HepG2 (cell line): ENCODE data around the gene HYOU1. TPM values are rescaled to one million over a fixed set of nuclear protein-coding genes. Genes with fewer than 3 reads are reported as not detected.

ENCODE experiments used
- CC2D1A ChIP-seq: sonication (generic); formaldehyde crosslinking; IDR thresholded peaks from 2 replicates; pipeline ENCODE4 v1.8.1; 2023; ENCODE audit warnings: mild to moderate bottlenecking, missing genetic modification reagents
- GATAD1 ChIP-seq: IDR thresholded peaks from 2 replicates; pipeline ENCODE4 v1.6.1; 2016; ENCODE audit warnings: missing genetic modification reagents, missing compliant biosample characterization
- HCFC1 ChIP-seq: fragments of 150-350 bp; IDR thresholded peaks from 2 replicates; pipeline ENCODE4 v1.6.1; 2014; ENCODE audit warnings: low read depth, low read length
- KAT7 ChIP-seq: IDR thresholded peaks from 2 replicates; pipeline ENCODE4 v1.6.1; 2018; ENCODE audit warnings: borderline replicate concordance, missing compliant biosample characterization
- KDM5A ChIP-seq: fragments of 200-600 bp; sonication (generic); IDR thresholded peaks from 2 replicates; pipeline ENCODE4 v1.7.0; 2018; ENCODE audit warnings: antibody characterized with exemption, mild to moderate bottlenecking, low read length, borderline replicate concordance
- KLF16 ChIP-seq, 2 experiments: sonication (generic) in 1 of 2; formaldehyde crosslinking in 1 of 2; IDR thresholded peaks; 2 replicates each; pipeline versions ENCODE4 v1.6.1 to v1.8.0; 2016 to 2023; ENCODE audit warnings: missing genetic modification reagents in 2 of 2, missing compliant biosample characterization in 1 of 2
- MEF2D ChIP-seq: sonication (generic); formaldehyde crosslinking; IDR thresholded peaks from 2 replicates; pipeline ENCODE4 v1.5.1; 2020; ENCODE audit warnings: mild to moderate bottlenecking, missing genetic modification reagents
- MTF1 ChIP-seq: sonication (generic); formaldehyde crosslinking; IDR thresholded peaks from 2 replicates; pipeline ENCODE4 v1.5.0; 2020; ENCODE audit warnings: missing genetic modification reagents
- PCBP1 ChIP-seq: fragments of 200-400 bp; formaldehyde crosslinking; IDR thresholded peaks from 2 replicates; pipeline ENCODE4 v1.6.1; 2017; ENCODE audit warnings: mild to moderate bottlenecking, low read depth, low read length, borderline replicate concordance
- POLR2G ChIP-seq: fragments of 200-400 bp; formaldehyde crosslinking; IDR thresholded peaks from 2 replicates; pipeline ENCODE4 v1.6.1; 2018; ENCODE audit warnings: mild to moderate bottlenecking, low read depth, low read length, moderate library complexity
- REPIN1 ChIP-seq: sonication (generic); formaldehyde crosslinking; IDR thresholded peaks from 2 replicates; pipeline ENCODE4 v1.8.0; 2022; ENCODE audit warnings: missing genetic modification reagents, low read depth, mild to moderate bottlenecking, borderline replicate concordance
- SPEN ChIP-seq: sonication (generic); formaldehyde crosslinking; IDR thresholded peaks from 2 replicates; pipeline ENCODE4 v1.5.1; 2020; ENCODE audit warnings: low read depth, mild to moderate bottlenecking, missing genetic modification reagents
- TBX2 ChIP-seq: sonication (generic); formaldehyde crosslinking; IDR thresholded peaks from 2 replicates; pipeline ENCODE4 v1.5.0; 2020; ENCODE audit warnings: missing genetic modification reagents, mild to moderate bottlenecking, borderline replicate concordance
- TSC22D2 ChIP-seq: sonication (generic); formaldehyde crosslinking; IDR thresholded peaks from 2 replicates; pipeline ENCODE4 v1.5.1; 2020; ENCODE audit warnings: missing genetic modification reagents, mild to moderate bottlenecking, borderline replicate concordance
- XRCC5 ChIP-seq: fragments of 200-400 bp; formaldehyde crosslinking; optimal IDR thresholded peaks from 2 replicates; pipeline ENCODE3; 2017; ENCODE audit warnings: mild to moderate bottlenecking, low read length
- ZBTB38 ChIP-seq: sonication (generic); formaldehyde crosslinking; IDR thresholded peaks from 2 replicates; pipeline ENCODE4 v1.5.1; 2020; ENCODE audit warnings: mild to moderate bottlenecking, missing genetic modification reagents
- ZFP1 ChIP-seq: IDR thresholded peaks from 2 replicates; pipeline ENCODE4 v1.6.1; 2016
- ZFP36 ChIP-seq: fragments of 150-350 bp; IDR thresholded peaks from 2 replicates; pipeline ENCODE4 v1.6.1; 2018; ENCODE audit warnings: borderline replicate concordance, low read length, low read depth; ENCODE audit not compliant: partially characterized antibody
- ZKSCAN1 ChIP-seq: fragments of 150-350 bp; IDR thresholded peaks from 2 replicates; pipeline ENCODE4 v1.6.1; 2014; ENCODE audit warnings: low read length
- ZNF10 ChIP-seq: sonication (generic); formaldehyde crosslinking; IDR thresholded peaks from 2 replicates; pipeline ENCODE4 v1.4.0; 2020; ENCODE audit warnings: mild to moderate bottlenecking, low read depth, missing genetic modification reagents, borderline replicate concordance
- ZNF17 ChIP-seq: sonication (generic); formaldehyde crosslinking; IDR thresholded peaks from 2 replicates; pipeline ENCODE4 v1.5.0; 2020; ENCODE audit warnings: mild to moderate bottlenecking, missing genetic modification reagents
- polyA plus RNA-seq, 8 experiments: library from polyadenylated mRNA; depleted of rRNA in 3 of 8; stranded (reverse) in 7 of 8; unstranded in 1 of 8; fragments of >200 nt; fragmentation: Illumina TruSeq in 4 of 8; extraction: Trizol in 4 of 8; gene quantifications; 2 replicates each; pipeline versions ENCODE4 v1.2.1 to v1.2.3, GENCODE V29; 2011 to 2016; ENCODE audit warnings: low read depth in 4 of 8, missing spikeins in 1 of 8, mixed read lengths in 1 of 8; ENCODE audit not compliant: insufficient read depth in 1 of 8
- total RNA-seq, 5 experiments: library from RNA; depleted of rRNA; stranded (reverse); fragments of >200 nt; fragmentation: Illumina TruSeq; extraction: Trizol; gene quantifications; 2 replicates each; pipeline ENCODE4 v1.2.3, GENCODE V29; 2016; ENCODE audit warnings: low read depth in 1 of 5
- TF ChIP-seq, protein P1 (sequence below): sonication (generic); formaldehyde crosslinking; IDR thresholded peaks from 2 replicates; pipeline ENCODE4 v1.4.0; 2020; ENCODE audit warnings: low read depth, mild to moderate bottlenecking, missing genetic modification reagents
- TF ChIP-seq, protein P2 (sequence below): fragments of 450-650 bp; IDR thresholded peaks from 2 replicates; pipeline ENCODE4 v1.6.1; 2017
- TF ChIP-seq, protein P3 (sequence below): sonication (generic); formaldehyde crosslinking; IDR thresholded peaks from 2 replicates; pipeline ENCODE4 v1.4.0; 2020; ENCODE audit warnings: mild to moderate bottlenecking, missing genetic modification reagents
- TF ChIP-seq, protein P4 (sequence below): IDR thresholded peaks from 2 replicates; pipeline ENCODE4 v1.6.1; 2012; ENCODE audit warnings: inconsistent platforms
- TF ChIP-seq, protein P5 (sequence below): IDR thresholded peaks from 2 replicates; pipeline ENCODE4 v1.6.1; 2018; ENCODE audit warnings: missing genetic modification reagents

Gene HYOU1
- total and polyA plus RNA-seq, 2 of the 13 experiments (the other 11 are each of a cell fraction or from before 2014, with no cell fraction given): 127 to 155 TPM

DNA sequence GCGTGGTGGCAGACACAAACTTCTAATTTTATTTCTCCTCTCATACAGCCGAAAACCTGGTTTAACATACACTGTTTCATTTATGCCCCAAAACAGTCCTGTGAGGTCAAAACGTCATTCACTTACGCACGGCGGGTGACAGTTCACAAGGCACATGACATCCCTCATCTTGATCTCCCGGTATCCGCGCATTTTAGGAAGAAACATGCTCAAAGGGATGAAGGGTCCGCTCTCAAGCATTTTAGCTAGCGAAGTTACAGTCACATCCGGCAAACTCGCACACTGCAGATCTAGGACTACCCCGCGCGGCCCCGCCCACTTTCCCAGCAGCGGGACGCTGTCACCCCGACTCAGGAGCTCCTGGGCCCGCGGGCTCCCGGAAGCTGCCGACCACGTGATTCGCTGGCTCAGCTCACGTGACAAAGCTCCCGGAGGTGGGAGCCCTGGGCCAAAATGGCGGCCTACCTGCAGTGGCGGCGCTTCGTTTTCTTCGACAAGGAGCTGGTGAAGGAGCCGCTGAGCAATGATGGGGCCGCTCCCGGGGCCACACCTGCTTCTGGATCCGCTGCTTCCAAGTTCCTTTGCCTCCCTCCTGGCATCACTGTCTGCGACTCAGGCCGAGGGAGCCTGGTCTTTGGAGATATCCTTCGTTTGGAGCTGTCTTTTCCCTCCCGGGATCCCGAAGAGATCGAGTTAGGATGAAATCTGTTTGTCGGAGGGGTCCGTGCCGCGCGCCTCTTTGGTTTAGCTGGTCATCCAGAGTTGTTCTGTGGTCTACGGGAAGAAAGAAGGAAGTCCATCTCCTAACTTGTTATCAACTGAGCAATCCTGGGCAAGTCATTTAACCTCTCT, 10.6 kb upstream of the HYOU1 start, which contains the start of gene VPS11 (continued):
- TF ChIP-seq, protein P1, sequence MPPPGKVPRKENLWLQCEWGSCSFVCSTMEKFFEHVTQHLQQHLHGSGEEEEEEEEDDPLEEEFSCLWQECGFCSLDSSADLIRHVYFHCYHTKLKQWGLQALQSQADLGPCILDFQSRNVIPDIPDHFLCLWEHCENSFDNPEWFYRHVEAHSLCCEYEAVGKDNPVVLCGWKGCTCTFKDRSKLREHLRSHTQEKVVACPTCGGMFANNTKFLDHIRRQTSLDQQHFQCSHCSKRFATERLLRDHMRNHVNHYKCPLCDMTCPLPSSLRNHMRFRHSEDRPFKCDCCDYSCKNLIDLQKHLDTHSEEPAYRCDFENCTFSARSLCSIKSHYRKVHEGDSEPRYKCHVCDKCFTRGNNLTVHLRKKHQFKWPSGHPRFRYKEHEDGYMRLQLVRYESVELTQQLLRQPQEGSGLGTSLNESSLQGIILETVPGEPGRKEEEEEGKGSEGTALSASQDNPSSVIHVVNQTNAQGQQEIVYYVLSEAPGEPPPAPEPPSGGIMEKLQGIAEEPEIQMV (CRISPR knock-in tag): 0 out of 2 replicates have a peak, but pooled peaks have one; percentile 39
- TF ChIP-seq, protein P2, sequence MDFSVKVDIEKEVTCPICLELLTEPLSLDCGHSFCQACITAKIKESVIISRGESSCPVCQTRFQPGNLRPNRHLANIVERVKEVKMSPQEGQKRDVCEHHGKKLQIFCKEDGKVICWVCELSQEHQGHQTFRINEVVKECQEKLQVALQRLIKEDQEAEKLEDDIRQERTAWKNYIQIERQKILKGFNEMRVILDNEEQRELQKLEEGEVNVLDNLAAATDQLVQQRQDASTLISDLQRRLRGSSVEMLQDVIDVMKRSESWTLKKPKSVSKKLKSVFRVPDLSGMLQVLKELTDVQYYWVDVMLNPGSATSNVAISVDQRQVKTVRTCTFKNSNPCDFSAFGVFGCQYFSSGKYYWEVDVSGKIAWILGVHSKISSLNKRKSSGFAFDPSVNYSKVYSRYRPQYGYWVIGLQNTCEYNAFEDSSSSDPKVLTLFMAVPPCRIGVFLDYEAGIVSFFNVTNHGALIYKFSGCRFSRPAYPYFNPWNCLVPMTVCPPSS: no peak
- TF ChIP-seq SPEN (CRISPR knock-in tag) (peak; percentile 82), KAT7 (CRISPR knock-in tag) (0 out of 2 replicates have a peak, but pooled peaks have one; percentile 57), REPIN1 (CRISPR knock-in tag) (0 out of 2 replicates have a peak, but pooled peaks have one; percentile 31), TSC22D2 (CRISPR knock-in tag) (peak; percentile 76; the same call in 1 of the 2 replicates), ZFP1 (CRISPR knock-in tag) (peak; percentile 77), MEF2D (peak; percentile 57; the same call in 1 of the 2 replicates), GATAD1 (CRISPR knock-in tag) (peak; percentile 100), ZNF10 (CRISPR knock-in tag) (no peak), KDM5A (peak; percentile 98), MTF1 (no peak), PCBP1 (no peak), HCFC1 (peak; percentile 30; the same call in 1 of the 2 replicates), TBX2 (CRISPR knock-in tag) (peak; percentile 46; the same call in 1 of the 2 replicates), XRCC5 (peak; percentile 76), ZFP36 (no peak), ZNF17 (CRISPR knock-in tag) (no peak), POLR2G (peak; percentile 86), KLF16 (CRISPR knock-in tag; IDR thresholded peaks at IDR 0.05) (peak in 1 of 2 experiments; percentile 87; a peak in 2 of 4 replicates), CC2D1A (0 out of 2 replicates have a peak, but pooled peaks have one; percentile 60), ZBTB38 (CRISPR knock-in tag) (peak; percentile 19; the same call in 1 of the 2 replicates), ZKSCAN1 (no peak)
- TF ChIP-seq, protein P3, sequence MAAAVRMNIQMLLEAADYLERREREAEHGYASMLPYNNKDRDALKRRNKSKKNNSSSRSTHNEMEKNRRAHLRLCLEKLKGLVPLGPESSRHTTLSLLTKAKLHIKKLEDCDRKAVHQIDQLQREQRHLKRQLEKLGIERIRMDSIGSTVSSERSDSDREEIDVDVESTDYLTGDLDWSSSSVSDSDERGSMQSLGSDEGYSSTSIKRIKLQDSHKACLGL: 0 out of 2 replicates have a peak, but pooled peaks have one; percentile 80
- TF ChIP-seq, protein P4, sequence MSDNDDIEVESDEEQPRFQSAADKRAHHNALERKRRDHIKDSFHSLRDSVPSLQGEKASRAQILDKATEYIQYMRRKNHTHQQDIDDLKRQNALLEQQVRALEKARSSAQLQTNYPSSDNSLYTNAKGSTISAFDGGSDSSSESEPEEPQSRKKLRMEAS: peak; percentile 78
- TF ChIP-seq, protein P5, sequence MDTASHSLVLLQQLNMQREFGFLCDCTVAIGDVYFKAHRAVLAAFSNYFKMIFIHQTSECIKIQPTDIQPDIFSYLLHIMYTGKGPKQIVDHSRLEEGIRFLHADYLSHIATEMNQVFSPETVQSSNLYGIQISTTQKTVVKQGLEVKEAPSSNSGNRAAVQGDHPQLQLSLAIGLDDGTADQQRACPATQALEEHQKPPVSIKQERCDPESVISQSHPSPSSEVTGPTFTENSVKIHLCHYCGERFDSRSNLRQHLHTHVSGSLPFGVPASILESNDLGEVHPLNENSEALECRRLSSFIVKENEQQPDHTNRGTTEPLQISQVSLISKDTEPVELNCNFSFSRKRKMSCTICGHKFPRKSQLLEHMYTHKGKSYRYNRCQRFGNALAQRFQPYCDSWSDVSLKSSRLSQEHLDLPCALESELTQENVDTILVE (CRISPR knock-in tag): peak; percentile 92
